ENCODE results near the gene AQP2.

DNA sequence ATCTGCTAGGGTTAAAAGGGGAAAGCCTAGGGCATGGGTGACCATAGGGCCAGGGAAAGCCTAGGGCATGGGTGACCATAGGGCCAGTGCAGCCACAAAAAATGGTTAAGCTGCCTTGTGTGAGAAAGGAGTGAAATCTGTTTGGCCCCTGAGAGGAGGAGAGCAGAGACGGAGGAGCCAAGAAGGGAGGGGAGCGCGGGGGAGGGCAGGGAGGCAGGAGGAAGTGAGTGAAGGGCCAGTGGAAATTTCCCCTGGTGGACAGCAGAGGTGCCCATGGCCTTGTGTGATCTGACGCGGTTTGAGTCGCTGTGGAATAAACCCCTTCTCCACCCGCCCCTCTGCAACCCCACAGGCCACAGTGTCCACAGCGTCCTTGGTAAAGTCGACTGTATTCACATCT, 21.6 kb downstream of the AQP2 start:
- TF ChIP-seq, protein P1, sequence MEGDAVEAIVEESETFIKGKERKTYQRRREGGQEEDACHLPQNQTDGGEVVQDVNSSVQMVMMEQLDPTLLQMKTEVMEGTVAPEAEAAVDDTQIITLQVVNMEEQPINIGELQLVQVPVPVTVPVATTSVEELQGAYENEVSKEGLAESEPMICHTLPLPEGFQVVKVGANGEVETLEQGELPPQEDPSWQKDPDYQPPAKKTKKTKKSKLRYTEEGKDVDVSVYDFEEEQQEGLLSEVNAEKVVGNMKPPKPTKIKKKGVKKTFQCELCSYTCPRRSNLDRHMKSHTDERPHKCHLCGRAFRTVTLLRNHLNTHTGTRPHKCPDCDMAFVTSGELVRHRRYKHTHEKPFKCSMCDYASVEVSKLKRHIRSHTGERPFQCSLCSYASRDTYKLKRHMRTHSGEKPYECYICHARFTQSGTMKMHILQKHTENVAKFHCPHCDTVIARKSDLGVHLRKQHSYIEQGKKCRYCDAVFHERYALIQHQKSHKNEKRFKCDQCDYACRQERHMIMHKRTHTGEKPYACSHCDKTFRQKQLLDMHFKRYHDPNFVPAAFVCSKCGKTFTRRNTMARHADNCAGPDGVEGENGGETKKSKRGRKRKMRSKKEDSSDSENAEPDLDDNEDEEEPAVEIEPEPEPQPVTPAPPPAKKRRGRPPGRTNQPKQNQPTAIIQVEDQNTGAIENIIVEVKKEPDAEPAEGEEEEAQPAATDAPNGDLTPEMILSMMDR (IDR thresholded peaks at IDR 0.05; ENCODE audit: low read length): no peak
- TF ChIP-seq EZH2 (IDR thresholded peaks at IDR 0.05; ENCODE audit: borderline replicate concordance, low read length): no peak

All from OCI-LY1 (cell line).